Measurements from ENCODE around the gene MRPL58. TPM values are rescaled to one million over a fixed set of nuclear protein-coding genes. Genes with fewer than 3 reads are reported as not detected.
A peak's percentile ranks its signal among the peaks of the same experiment; 100 is the strongest.

The MRPL58 gene
- total RNA-seq, 1 experiment from 2014 or later, result 55.2 TPM

GRCh38 chr17:75051941-75052340 is 39.5 kb downstream of the MRPL58 start:
- H3K9me3 ChIP-seq (ENCODE audit: control insufficient read depth, insufficient read depth, low read depth, low read length), result no peaks in the 10 kb centered on the region
- in situ Hi-C loops (cut with HindIII; ENCODE audit: low pct_unique_long_range_greater_than_20kb, low sequenced_read_pairs) (no loop called here), intact Hi-C loops (cut with micrococcal nuclease; ENCODE audit: unreplicated experiment) (no loop called here)
- H3K27me3 ChIP-seq (ENCODE audit: control insufficient read depth, insufficient read depth, low read length), result no peaks in the 10 kb centered on the region
- DNase-seq (ENCODE audit: low read depth, low spot score) (no peak), ATAC-seq (no peak)
- H3K4me3 ChIP-seq (ENCODE audit: low read depth in 2 of 2, low read length in 2 of 2), result no peak overlapping the region
- ChIA-PET CTCF (no interaction called here), POLR2A (no interaction called here)
- TF ChIP-seq REST (IDR thresholded peaks at IDR 0.05; ENCODE audit: insufficient read depth in 1 of 2, low read depth in 2 of 2, low read length in 1 of 2) (no peak), CTCF (IDR thresholded peaks at IDR 0.05) (no peak), TCF7L2 (IDR thresholded peaks at IDR 0.05; ENCODE audit: low read depth, low read length) (no peak), SIN3A (IDR thresholded peaks at IDR 0.05; ENCODE audit: borderline replicate concordance, insufficient read depth, low read depth, low read length) (no peak), POLR2AphosphoS5 (IDR thresholded peaks at IDR 0.05; ENCODE audit: low read depth, low read length) (no peak)
- peaks cover 16% of the 10 kb centered on the region; the same call in 1 of the 2 replicates for H3K36me3 ChIP-seq (ENCODE audit: control insufficient read depth, insufficient read depth, low read length)
- no peak overlapping the region for H3K27ac ChIP-seq (ENCODE audit: low read length)
- peaks cover 15% of the 10 kb centered on the region for H3K4me1 ChIP-seq (ENCODE audit: control insufficient read depth, insufficient read depth, low read length)
- no TSS peak for BruUV-seq (replicated peaks)

GRCh38 chr17:75059369-75060345 is 47.2 kb downstream of the MRPL58 start:
- no peak for DNase-seq (ENCODE audit: low read depth, low spot score)
- BruUV-seq (replicated peaks), result no TSS peak
- no peaks in the 10 kb centered on the region for H3K27me3 ChIP-seq (ENCODE audit: control insufficient read depth, insufficient read depth, low read length)
- TF ChIP-seq REST (IDR thresholded peaks at IDR 0.05; ENCODE audit: insufficient read depth in 1 of 2, low read depth in 2 of 2, low read length in 1 of 2) (no peak), SIN3A (IDR thresholded peaks at IDR 0.05; ENCODE audit: borderline replicate concordance, insufficient read depth, low read depth, low read length) (no peak), POLR2AphosphoS5 (IDR thresholded peaks at IDR 0.05; ENCODE audit: low read depth, low read length) (no peak), CTCF (IDR thresholded peaks at IDR 0.05) (no peak), TCF7L2 (IDR thresholded peaks at IDR 0.05; ENCODE audit: low read depth, low read length) (no peak)
- no peaks in the 10 kb centered on the region for H3K9me3 ChIP-seq (ENCODE audit: control insufficient read depth, insufficient read depth, low read depth, low read length)
- in situ Hi-C loops (cut with HindIII; ENCODE audit: low pct_unique_long_range_greater_than_20kb, low sequenced_read_pairs) (no loop called here), intact Hi-C loops (cut with micrococcal nuclease; ENCODE audit: unreplicated experiment) (no loop called here)
- peaks cover 7% of the 10 kb centered on the region; the same call in 1 of the 2 replicates for H3K36me3 ChIP-seq (ENCODE audit: control insufficient read depth, insufficient read depth, low read length)
- peak; percentile 78 for ATAC-seq
- ChIA-PET POLR2A (interaction anchor here (0.5 to 0.6 kb wide), 3 partner anchors 8 to 42 kb away, joined by 3 to 5 read pairs (median 3); no protein-coding TSS in a partner anchor), CTCF (interaction anchor here (0.5 to 1.5 kb wide), 13 partner anchors 9 to 153 kb away, joined by 3 to 12 read pairs (median 4); no protein-coding TSS in a partner anchor)
- H3K27ac ChIP-seq (ENCODE audit: low read length), result no peak overlapping the region
- H3K4me1 ChIP-seq (ENCODE audit: control insufficient read depth, insufficient read depth, low read length), result no peaks in the 10 kb centered on the region
- H3K4me3 ChIP-seq (ENCODE audit: low read depth in 2 of 2, low read length in 2 of 2), result no peak overlapping the region
